ENCODE measurements around the gene PDRG1. TPM values are rescaled to one million over a fixed set of nuclear protein-coding genes. Genes with fewer than 3 reads are reported as not detected.
"Not testable (repeated sequence)": the region's sequence is repeated elsewhere in the genome, so short reads cannot be mapped to it uniquely, and the experiment has no call there.

PDRG1 gene
- total RNA-seq, 1 donor from 2014 or later = 8.4 TPM

GRCh38 chr20:31966991-31967655, 15.3 kb upstream of the PDRG1 start:
- DNase-seq (ENCODE audit: low read depth) = no peak

GRCh38 chr20:31963889-31964288, 12.0 kb upstream of the PDRG1 start:
- DNase-seq (ENCODE audit: low read depth) = no peak

GRCh38 chr20:31962761-31963160, 10.9 kb upstream of the PDRG1 start:
- no peak for DNase-seq (ENCODE audit: low read depth)

GRCh38 chr20:31956556-31957526, 5.0 kb upstream of the PDRG1 start:
- DNase-seq (ENCODE audit: low read depth) = no peak

GRCh38 chr20:31954500-31954899, 2.7 kb upstream of the PDRG1 start:
- DNase-seq (ENCODE audit: low read depth) = no peak

- DNase-seq (ENCODE audit: low read depth) = no peak
Observed at GRCh38 chr20:31953556-31954148, 1.8 kb upstream of the PDRG1 start.

GRCh38 chr20:31951203-31951529, 680 bp downstream of the PDRG1 start:
- DNase-seq (ENCODE audit: low read depth) = no peak

GRCh38 chr20:31949877-31950646, 1.8 kb downstream of the PDRG1 start:
- DNase-seq (ENCODE audit: low read depth) = no peak

- no peak for DNase-seq (ENCODE audit: low read depth)
Observed at GRCh38 chr20:31948008-31948407, 3.8 kb downstream of the PDRG1 start.

GRCh38 chr20:31945785-31946184, 6.1 kb downstream of the PDRG1 start:
- no peak for DNase-seq (ENCODE audit: low read depth)

- DNase-seq (ENCODE audit: low read depth) = no peak
Observed at GRCh38 chr20:31945319-31945718, 6.5 kb downstream of the PDRG1 start.

- no peak for DNase-seq (ENCODE audit: low read depth)
Observed at GRCh38 chr20:31943052-31943471, 8.8 kb downstream of the PDRG1 start.

GRCh38 chr20:31939661-31940060, 12.2 kb downstream of the PDRG1 start:
- DNase-seq (ENCODE audit: low read depth) = no peak

- DNase-seq (ENCODE audit: low read depth) = no peak
Observed at GRCh38 chr20:31937820-31938219, 14.0 kb downstream of the PDRG1 start.

GRCh38 chr20:31936420-31936819, 15.4 kb downstream of the PDRG1 start:
- no peak for DNase-seq (ENCODE audit: low read depth)

- no peak for DNase-seq (ENCODE audit: low read depth)
Observed at GRCh38 chr20:31934968-31935764, 16.7 kb downstream of the PDRG1 start.

GRCh38 chr20:31934491-31934890, 17.4 kb downstream of the PDRG1 start:
- DNase-seq (ENCODE audit: low read depth) = no peak

GRCh38 chr20:31933698-31934097, 18.1 kb downstream of the PDRG1 start:
- DNase-seq (ENCODE audit: low read depth) = no peak

- no peak for DNase-seq (ENCODE audit: low read depth)
Observed at GRCh38 chr20:31930779-31931178, 21.1 kb downstream of the PDRG1 start.

- not testable (repeated sequence) for DNase-seq (ENCODE audit: low read depth)
Observed at GRCh38 chr20:31929631-31930030, 22.2 kb downstream of the PDRG1 start.

GRCh38 chr20:31927627-31928159, 24.2 kb downstream of the PDRG1 start:
- no peak for DNase-seq (ENCODE audit: low read depth)
